BE2C (cell line): ENCODE results near the gene ZC3H4.
A peak's percentile ranks its signal among the peaks of the same experiment; 100 is the strongest.

Experiments used
- DNase-seq: peaks from one replicate; pipeline ENCODE4 v3.0.0-alpha.2; 2020
- H3K27me3 ChIP-seq: fragments of 250-450 bp; sonication (Bioruptor Pico); 2 replicates; pipeline ENCODE4 v1.5.1; 2020; ENCODE audit warnings: mild to moderate bottlenecking
- H3K36me3 ChIP-seq: fragments of 250-450 bp; sonication (Bioruptor Pico); 2 replicates; pipeline ENCODE4 v1.5.1; 2020; ENCODE audit warnings: mild to moderate bottlenecking
- H3K4me1 ChIP-seq: fragments of 250-450 bp; sonication (Bioruptor Pico); 2 replicates; pipeline ENCODE4 v1.5.1; 2020
- H3K4me3 ChIP-seq: 2 replicates; pipeline ENCODE4 v1.5.1; 2011; ENCODE audit warnings: low read depth, low read length
- H3K9me3 ChIP-seq: fragments of 250-450 bp; sonication (Bioruptor Pico); 2 replicates; pipeline ENCODE4 v1.5.1; 2020
- TF ChIP-seq, protein P1 (sequence below): IDR thresholded peaks from 2 replicates; pipeline ENCODE4 v1.5.1; 2012; ENCODE audit warnings: mild to moderate bottlenecking, low read depth, low read length

ZC3H4 gene

DNA sequence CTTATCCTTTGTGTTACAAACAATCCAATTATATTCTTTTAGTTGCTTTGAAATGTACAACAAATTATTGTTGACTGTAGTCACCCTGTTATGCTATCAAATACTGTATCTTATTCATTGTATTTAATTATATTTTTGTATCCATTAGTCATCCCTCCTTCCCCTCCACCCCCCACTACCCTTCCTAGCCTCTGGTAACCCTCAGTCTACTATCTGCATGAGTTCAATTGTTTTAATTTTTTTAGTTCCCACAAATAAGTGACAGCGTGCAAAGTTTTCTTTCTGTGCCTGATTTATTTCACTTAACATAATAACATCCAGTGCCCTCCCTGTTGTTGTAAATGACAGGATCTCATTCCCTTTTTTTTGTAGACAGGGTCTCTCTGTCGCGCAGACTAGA, 21.6 kb upstream of the ZC3H4 start:
- no peak overlapping the region for H3K4me3 ChIP-seq
- peaks cover 31% of the 10 kb centered on the region for H3K36me3 ChIP-seq
- TF ChIP-seq, protein P1, sequence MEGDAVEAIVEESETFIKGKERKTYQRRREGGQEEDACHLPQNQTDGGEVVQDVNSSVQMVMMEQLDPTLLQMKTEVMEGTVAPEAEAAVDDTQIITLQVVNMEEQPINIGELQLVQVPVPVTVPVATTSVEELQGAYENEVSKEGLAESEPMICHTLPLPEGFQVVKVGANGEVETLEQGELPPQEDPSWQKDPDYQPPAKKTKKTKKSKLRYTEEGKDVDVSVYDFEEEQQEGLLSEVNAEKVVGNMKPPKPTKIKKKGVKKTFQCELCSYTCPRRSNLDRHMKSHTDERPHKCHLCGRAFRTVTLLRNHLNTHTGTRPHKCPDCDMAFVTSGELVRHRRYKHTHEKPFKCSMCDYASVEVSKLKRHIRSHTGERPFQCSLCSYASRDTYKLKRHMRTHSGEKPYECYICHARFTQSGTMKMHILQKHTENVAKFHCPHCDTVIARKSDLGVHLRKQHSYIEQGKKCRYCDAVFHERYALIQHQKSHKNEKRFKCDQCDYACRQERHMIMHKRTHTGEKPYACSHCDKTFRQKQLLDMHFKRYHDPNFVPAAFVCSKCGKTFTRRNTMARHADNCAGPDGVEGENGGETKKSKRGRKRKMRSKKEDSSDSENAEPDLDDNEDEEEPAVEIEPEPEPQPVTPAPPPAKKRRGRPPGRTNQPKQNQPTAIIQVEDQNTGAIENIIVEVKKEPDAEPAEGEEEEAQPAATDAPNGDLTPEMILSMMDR = no peak
- no peaks in the 10 kb centered on the region for H3K27me3 ChIP-seq
- H3K4me1 ChIP-seq = peaks cover 2% of the 10 kb centered on the region; the same call in 1 of the 2 replicates
- DNase-seq = no peak
- no peaks in the 10 kb centered on the region for H3K9me3 ChIP-seq

DNA sequence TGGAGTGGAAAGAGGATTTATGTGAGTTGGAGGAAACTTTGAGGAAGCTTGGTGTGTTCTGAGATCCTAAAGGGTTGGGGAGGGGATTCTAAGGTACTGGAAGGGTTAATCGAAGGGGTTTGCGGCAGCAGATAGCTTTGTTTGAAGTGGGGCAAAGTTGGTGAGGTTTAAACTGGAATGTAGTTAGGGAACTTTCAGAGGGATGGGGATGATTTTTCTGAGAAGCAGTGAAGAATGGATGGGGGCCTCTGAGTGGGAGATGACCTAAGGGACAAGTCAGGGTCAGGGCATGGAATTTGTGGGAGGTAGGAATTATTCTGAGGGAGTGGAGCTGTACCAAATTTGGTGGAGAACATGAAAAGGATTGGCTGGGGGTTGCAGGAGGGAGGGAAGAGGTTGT, 21.0 kb upstream of the ZC3H4 start:
- Histone ChIP-seq H3K4me3 (no peak overlapping the region), H3K4me1 (peaks cover 2% of the 10 kb centered on the region; the same call in 1 of the 2 replicates), H3K36me3 (peaks cover 31% of the 10 kb centered on the region), H3K27me3 (no peaks in the 10 kb centered on the region), H3K9me3 (no peaks in the 10 kb centered on the region)
- TF ChIP-seq, protein P1 = no peak
- DNase-seq = no peak

DNA sequence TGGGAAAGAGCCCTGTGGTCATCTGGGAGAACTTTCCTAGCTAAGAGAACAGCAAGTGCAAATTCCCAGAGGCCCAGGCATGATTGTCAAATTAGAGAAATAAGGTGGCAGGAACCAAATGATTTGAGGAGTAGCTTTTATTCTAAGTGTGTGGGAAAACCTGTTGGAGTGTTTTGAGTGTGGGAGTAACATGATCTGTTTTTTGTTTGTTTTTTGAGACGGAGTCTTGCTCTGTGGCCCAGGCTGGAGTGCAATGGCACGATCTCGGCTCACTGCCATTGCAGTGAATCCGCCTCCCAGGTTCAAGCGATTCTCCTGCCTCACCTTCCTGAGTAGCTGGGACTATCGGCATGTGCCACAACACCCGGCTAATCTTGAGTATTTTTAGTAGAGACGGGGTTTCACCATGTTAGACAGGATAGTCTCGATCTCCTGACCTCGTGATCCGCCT, 19.5 kb upstream of the ZC3H4 start:
- no peak overlapping the region for H3K4me3 ChIP-seq
- no peak for DNase-seq
- H3K4me1 ChIP-seq = peaks cover 2% of the 10 kb centered on the region; the same call in 1 of the 2 replicates
- peaks cover 18% of the 10 kb centered on the region for H3K36me3 ChIP-seq
- no peaks in the 10 kb centered on the region for H3K27me3 ChIP-seq
- no peaks in the 10 kb centered on the region for H3K9me3 ChIP-seq
- TF ChIP-seq, protein P1 = no peak

DNA sequence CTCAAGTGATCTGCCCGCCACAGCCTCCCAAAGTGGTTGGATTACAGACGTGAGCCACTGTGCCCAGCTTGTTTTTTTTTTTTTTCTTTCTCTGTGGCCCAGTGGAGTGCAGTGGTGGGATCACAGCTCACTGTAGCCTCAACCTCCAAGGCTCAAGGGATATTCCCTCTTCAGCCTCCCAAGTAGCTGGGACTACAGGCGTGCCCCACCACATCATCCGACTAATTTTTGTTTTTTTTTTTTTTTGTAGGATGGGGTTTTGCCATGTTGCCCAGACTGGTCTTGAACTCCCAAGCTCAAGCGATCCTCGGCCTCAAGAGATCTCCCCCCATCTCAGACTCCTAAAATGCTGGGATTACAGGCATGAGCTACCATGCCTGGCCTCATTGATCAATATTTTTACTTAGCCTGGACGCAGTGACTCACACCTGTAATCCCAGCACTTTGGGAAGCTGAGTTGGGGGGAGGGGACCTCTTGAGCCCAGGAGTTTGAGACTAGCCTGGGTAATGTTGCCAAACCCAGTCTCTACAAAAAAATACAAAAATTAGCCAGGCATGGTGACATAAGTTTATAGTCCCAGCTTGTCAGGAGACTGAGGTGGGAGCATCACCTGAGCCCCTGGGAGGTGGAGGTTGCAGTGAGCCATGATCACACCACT, 18.7 kb upstream of the ZC3H4 start:
- no peak for DNase-seq
- peaks cover 2% of the 10 kb centered on the region; the same call in 1 of the 2 replicates for H3K4me1 ChIP-seq
- H3K36me3 ChIP-seq = peaks cover 15% of the 10 kb centered on the region
- no peaks in the 10 kb centered on the region for H3K27me3 ChIP-seq
- H3K9me3 ChIP-seq = no peaks in the 10 kb centered on the region
- peak overlapping the region; percentile 98 for H3K4me3 ChIP-seq
- TF ChIP-seq, protein P1 = no peak

DNA sequence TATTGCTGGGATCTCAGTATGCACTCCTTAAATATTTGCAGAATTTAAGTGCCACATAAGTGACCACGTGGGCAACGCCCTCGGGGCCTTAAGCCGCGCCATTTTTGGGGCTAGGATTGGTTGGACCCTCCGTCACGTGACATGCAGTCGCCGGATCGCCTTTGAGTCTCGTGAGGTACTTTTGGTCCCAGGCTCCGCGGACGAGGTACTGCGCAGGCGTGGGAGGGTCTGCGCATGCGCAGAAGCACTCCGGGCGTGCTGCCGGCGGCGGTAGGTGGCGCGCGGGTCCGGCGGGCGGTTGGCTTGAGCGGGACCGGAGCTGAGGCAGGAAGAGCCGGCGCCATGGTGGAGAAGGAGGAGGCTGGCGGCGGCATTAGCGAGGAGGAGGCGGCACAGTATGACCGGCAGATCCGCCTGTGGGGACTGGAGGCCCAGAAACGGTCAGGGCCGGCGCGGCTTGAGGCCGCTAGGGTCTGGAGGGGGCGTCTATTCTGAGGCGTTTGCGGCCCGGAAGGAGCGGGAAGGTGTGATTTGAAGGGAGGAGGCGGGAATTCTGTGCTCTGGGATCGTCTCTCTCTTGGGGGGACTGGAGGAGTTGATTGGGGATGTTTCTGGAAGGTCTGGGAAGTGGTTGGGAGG, 17.1 kb upstream of the ZC3H4 start, which contains the start of gene SAE1:
TSS of gene SAE1 (plus strand) at position 247 of the 639 bp plus-strand sequence. CDS start at position 343, 96 bp downstream.
- peaks cover 2% of the 10 kb centered on the region; the same call in 1 of the 2 replicates for H3K4me1 ChIP-seq
- peaks cover 15% of the 10 kb centered on the region for H3K36me3 ChIP-seq
- DNase-seq = peak; percentile 98
- H3K4me3 ChIP-seq = peak within 1 kb of the TSS; percentile 98
- no peaks in the 10 kb centered on the region for H3K27me3 ChIP-seq
- H3K9me3 ChIP-seq = no peaks in the 10 kb centered on the region
- TF ChIP-seq, protein P1 = peak; percentile 30; the same call in 1 of the 2 replicates
